ENCODE measurements around the gene KCTD12.

- no peak for TF ChIP-seq TEAD4 (CRISPR knock-in tag; IDR thresholded peaks at IDR 0.05)
- TF ChIP-seq CTCF (IDR thresholded peaks at IDR 0.05), result no peak
- TF ChIP-seq GABPB1 (CRISPR knock-in tag; IDR thresholded peaks at IDR 0.05), result no peak
- no peak for TF ChIP-seq NR1H2 (CRISPR knock-in tag; IDR thresholded peaks at IDR 0.05)
- no peak for TF ChIP-seq MAX (CRISPR knock-in tag; IDR thresholded peaks at IDR 0.05)
Observed at GRCh38 chr13:76879883-76880270, 6.3 kb downstream of the KCTD12 start.

All from WTC11 (cell line).